Measurements from ENCODE around the gene COQ3.
A peak's percentile ranks its signal among the peaks of the same experiment; 100 is the strongest.
"Not testable (repeated sequence)": the region's sequence is repeated elsewhere in the genome, so short reads cannot be mapped to it uniquely, and the experiment has no call there.

The COQ3 gene

DNA sequence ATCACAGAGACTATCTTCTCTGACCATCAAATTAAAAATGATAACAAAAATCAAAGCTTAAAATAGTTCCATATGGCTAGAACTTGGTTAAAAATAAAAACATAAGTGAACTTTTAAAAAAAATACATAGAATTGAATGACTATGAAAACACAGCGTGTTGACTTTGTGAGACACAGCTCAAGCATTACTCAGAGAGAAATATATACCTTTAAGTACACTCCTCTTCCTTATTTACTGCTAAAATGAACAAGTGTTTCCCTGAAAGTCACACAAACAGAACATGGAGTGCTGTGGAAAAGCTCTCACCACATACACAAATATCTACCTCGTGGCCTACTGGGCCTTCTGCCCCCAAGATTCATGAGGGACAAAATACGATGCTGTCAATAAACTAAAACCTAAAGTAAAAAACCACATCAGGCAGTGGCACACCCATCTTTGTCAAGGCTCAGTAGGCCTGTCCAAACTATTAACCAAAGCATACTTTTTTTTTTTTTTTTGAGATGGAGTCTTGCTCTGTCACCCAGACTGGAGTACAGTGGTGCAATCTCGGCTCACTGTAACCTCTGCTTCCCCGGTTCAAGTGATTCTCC is 52.0 kb downstream of the COQ3 start:
- Histone ChIP-seq H3K27me3 (ENCODE audit: insufficient read depth, low read length) (no peaks in the 10 kb centered on the region), H2BK120ac (ENCODE audit: insufficient read depth, low read length, poor library complexity) (no peak overlapping the region), H3K79me1 (ENCODE audit: low read length) (no peaks in the 10 kb centered on the region), H3K18ac (ENCODE audit: low read length) (no peak overlapping the region), H3K9me3 (ENCODE audit: insufficient read depth, low read depth, low read length) (no peaks in the 10 kb centered on the region), H4K12ac (ENCODE audit: low read depth, low read length) (no peak overlapping the region), H4K91ac (ENCODE audit: low read depth, low read length) (no peak overlapping the region), H3K23ac (ENCODE audit: low read length) (no peak overlapping the region), H3K4me3 (ENCODE audit: low read depth, low read length) (no peak overlapping the region), H2AFZ (ENCODE audit: insufficient read depth, low read length, poor library complexity) (no peak overlapping the region), H3K9ac (ENCODE audit: low read length) (no peak overlapping the region), H3K4ac (ENCODE audit: low read depth, low read length) (no peak overlapping the region), H2BK5ac (ENCODE audit: low read depth, low read length, poor library complexity) (no peak overlapping the region), H2AK5ac (ENCODE audit: low read length) (no peak overlapping the region), H4K8ac (ENCODE audit: low read depth, low read length) (no peak overlapping the region), H2BK12ac (ENCODE audit: low read length) (no peak overlapping the region), H3K36me3 (ENCODE audit: control insufficient read depth in 1 of 2, insufficient read depth in 2 of 2, low read length in 2 of 2) (no peaks in the 10 kb centered on the region), H3K4me1 (ENCODE audit: control insufficient read depth in 1 of 2, insufficient read depth in 2 of 2, low read length in 2 of 2) (no peaks in the 10 kb centered on the region), H3K27ac (ENCODE audit: low read depth, low read length) (no peak overlapping the region), H3K14ac (ENCODE audit: low read length) (no peak overlapping the region), H3K79me2 (ENCODE audit: control insufficient read depth, insufficient read depth, low read length, poor library complexity) (no peaks in the 10 kb centered on the region), H3K4me2 (ENCODE audit: low read length) (no peak overlapping the region)
- no peak for DNase-seq
- no CpG with 5 or more reads among the region's 5 CpGs for WGBS (ENCODE audit: extremely low coverage, insufficient coverage, insufficient read length)

DNA sequence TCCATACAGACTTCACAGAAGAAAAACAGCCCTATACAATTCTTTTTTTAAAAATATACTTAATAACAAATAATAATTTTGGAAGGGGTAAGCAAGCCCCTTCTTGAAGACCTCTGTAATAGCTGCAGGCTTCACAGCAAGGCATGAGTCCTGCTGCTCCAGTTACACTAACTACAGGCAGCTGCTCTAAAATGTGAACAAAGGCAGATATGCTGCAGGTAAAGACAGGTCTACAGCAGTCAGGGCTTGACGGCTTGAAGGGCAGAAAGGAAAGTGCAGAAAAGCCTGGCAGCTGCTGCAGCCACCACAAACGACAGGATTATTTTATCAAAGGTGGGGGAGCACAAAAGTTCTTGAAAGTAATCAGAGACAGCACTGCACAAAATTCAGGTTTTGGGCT is 55.8 kb downstream of the COQ3 start:
- no peaks in the 10 kb centered on the region for H3K9me3 ChIP-seq (ENCODE audit: insufficient read depth, low read depth, low read length)
- H3K27ac ChIP-seq (ENCODE audit: low read depth, low read length): no peak overlapping the region
- no peaks in the 10 kb centered on the region for H3K36me3 ChIP-seq (ENCODE audit: control insufficient read depth in 1 of 2, insufficient read depth in 2 of 2, low read length in 2 of 2)
- no peaks in the 10 kb centered on the region for H3K4me1 ChIP-seq (ENCODE audit: control insufficient read depth in 1 of 2, insufficient read depth in 2 of 2, low read length in 2 of 2)
- no peaks in the 10 kb centered on the region for H3K79me2 ChIP-seq (ENCODE audit: control insufficient read depth, insufficient read depth, low read length, poor library complexity)
- no peak overlapping the region for H3K23ac ChIP-seq (ENCODE audit: low read length)
- H3K4me2 ChIP-seq (ENCODE audit: low read length): no peak overlapping the region
- no peak overlapping the region for H3K4ac ChIP-seq (ENCODE audit: low read depth, low read length)
- H2BK120ac ChIP-seq (ENCODE audit: insufficient read depth, low read length, poor library complexity): no peak overlapping the region
- no peak overlapping the region for H4K12ac ChIP-seq (ENCODE audit: low read depth, low read length)
- no peak overlapping the region for H4K8ac ChIP-seq (ENCODE audit: low read depth, low read length)
- no peaks in the 10 kb centered on the region for H3K27me3 ChIP-seq (ENCODE audit: insufficient read depth, low read length)
- no peak overlapping the region for H2AFZ ChIP-seq (ENCODE audit: insufficient read depth, low read length, poor library complexity)
- no peak overlapping the region for H3K9ac ChIP-seq (ENCODE audit: low read length)
- no CpG with 5 or more reads among the region's 2 CpGs for WGBS (ENCODE audit: extremely low coverage, insufficient coverage, insufficient read length)
- no peak overlapping the region for H2BK5ac ChIP-seq (ENCODE audit: low read depth, low read length, poor library complexity)
- H3K14ac ChIP-seq (ENCODE audit: low read length): no peak overlapping the region
- H2BK12ac ChIP-seq (ENCODE audit: low read length): no peak overlapping the region
- DNase-seq: no peak
- no peak overlapping the region for H3K18ac ChIP-seq (ENCODE audit: low read length)
- no peak overlapping the region for H4K91ac ChIP-seq (ENCODE audit: low read depth, low read length)
- H3K4me3 ChIP-seq (ENCODE audit: low read depth, low read length): no peak overlapping the region
- H2AK5ac ChIP-seq (ENCODE audit: low read length): no peak overlapping the region
- no peaks in the 10 kb centered on the region for H3K79me1 ChIP-seq (ENCODE audit: low read length)

DNA sequence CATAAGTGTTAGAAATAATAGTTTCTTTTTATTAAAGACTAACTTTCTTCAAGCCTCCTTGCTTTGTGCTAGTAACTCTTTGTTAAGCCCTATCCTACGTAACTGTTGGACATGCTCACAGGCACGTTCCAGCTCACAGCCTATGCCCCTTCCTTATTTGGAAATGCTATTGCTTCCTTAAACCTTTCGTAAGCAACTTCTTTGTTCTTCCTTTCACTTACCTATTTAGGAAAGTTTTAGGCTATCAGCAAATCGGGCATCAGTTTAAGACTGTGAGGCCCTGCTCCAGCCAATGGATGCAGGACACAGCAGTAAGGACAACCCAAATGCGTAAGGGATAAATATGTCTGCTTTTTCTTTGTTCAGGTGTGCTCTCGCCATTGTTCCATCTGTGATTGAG is 58.7 kb downstream of the COQ3 start:
- no CpG with 5 or more reads among the region's 6 CpGs for WGBS (ENCODE audit: extremely low coverage, insufficient coverage, insufficient read length)
- not testable (repeated sequence) for H2BK120ac ChIP-seq (ENCODE audit: insufficient read depth, low read length, poor library complexity); H3K79me1 ChIP-seq (ENCODE audit: low read length); H3K79me2 ChIP-seq (ENCODE audit: control insufficient read depth, insufficient read depth, low read length, poor library complexity); H2AFZ ChIP-seq (ENCODE audit: insufficient read depth, low read length, poor library complexity); H4K91ac ChIP-seq (ENCODE audit: low read depth, low read length); H2BK5ac ChIP-seq (ENCODE audit: low read depth, low read length, poor library complexity); H2AK5ac ChIP-seq (ENCODE audit: low read length); H3K18ac ChIP-seq (ENCODE audit: low read length); DNase-seq; H2BK12ac ChIP-seq (ENCODE audit: low read length); H3K36me3 ChIP-seq (ENCODE audit: control insufficient read depth in 1 of 2, insufficient read depth in 2 of 2, low read length in 2 of 2); H3K4me2 ChIP-seq (ENCODE audit: low read length); H3K4me1 ChIP-seq (ENCODE audit: control insufficient read depth in 1 of 2, insufficient read depth in 2 of 2, low read length in 2 of 2); H3K4ac ChIP-seq (ENCODE audit: low read depth, low read length); H3K4me3 ChIP-seq (ENCODE audit: low read depth, low read length); H3K27ac ChIP-seq (ENCODE audit: low read depth, low read length); H3K9ac ChIP-seq (ENCODE audit: low read length); H3K14ac ChIP-seq (ENCODE audit: low read length); H3K23ac ChIP-seq (ENCODE audit: low read length); H3K27me3 ChIP-seq (ENCODE audit: insufficient read depth, low read length); H3K9me3 ChIP-seq (ENCODE audit: insufficient read depth, low read depth, low read length); H4K8ac ChIP-seq (ENCODE audit: low read depth, low read length); H4K12ac ChIP-seq (ENCODE audit: low read depth, low read length)

DNA sequence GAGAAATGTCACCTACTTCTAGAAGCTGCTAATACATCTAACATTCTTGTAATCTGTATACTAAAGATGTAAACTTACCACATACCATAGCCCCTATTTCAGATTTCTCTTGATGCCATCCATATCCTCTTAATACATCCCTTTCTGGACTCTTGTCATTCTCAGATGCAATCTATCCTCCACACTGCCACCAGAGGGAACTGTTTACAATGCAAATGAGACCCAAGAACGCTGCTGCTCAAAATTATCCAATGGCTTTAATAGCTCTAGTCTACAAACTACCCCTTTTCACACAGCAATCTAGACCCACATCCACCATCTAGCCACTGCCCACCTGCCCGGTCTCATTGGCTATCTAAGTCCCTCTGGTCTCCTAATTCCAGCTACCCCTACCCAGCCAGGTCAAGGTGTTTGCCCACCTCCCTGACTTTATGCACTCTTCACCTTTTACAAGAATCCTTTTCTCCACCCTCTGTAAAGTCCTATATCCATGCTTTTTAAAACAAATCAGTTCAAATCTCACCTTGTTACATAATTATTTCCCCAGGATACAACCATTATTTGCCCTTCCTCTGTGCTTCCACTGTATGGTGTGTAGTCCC is 59.4 kb downstream of the COQ3 start:
- Histone ChIP-seq H3K79me2 (ENCODE audit: control insufficient read depth, insufficient read depth, low read length, poor library complexity) (no peaks in the 10 kb centered on the region), H3K36me3 (ENCODE audit: control insufficient read depth in 1 of 2, insufficient read depth in 2 of 2, low read length in 2 of 2) (no peaks in the 10 kb centered on the region), H3K27me3 (ENCODE audit: insufficient read depth, low read length) (no peaks in the 10 kb centered on the region), H4K8ac (ENCODE audit: low read depth, low read length) (no peak overlapping the region), H3K4ac (ENCODE audit: low read depth, low read length) (no peak overlapping the region), H3K23ac (ENCODE audit: low read length) (no peak overlapping the region), H4K91ac (ENCODE audit: low read depth, low read length) (no peak overlapping the region), H4K12ac (ENCODE audit: low read depth, low read length) (no peak overlapping the region), H2AFZ (ENCODE audit: insufficient read depth, low read length, poor library complexity) (no peak overlapping the region), H3K4me1 (ENCODE audit: control insufficient read depth in 1 of 2, insufficient read depth in 2 of 2, low read length in 2 of 2) (no peaks in the 10 kb centered on the region), H3K14ac (ENCODE audit: low read length) (no peak overlapping the region), H2BK120ac (ENCODE audit: insufficient read depth, low read length, poor library complexity) (no peak overlapping the region), H3K9me3 (ENCODE audit: insufficient read depth, low read depth, low read length) (no peaks in the 10 kb centered on the region), H2AK5ac (ENCODE audit: low read length) (no peak overlapping the region), H2BK12ac (ENCODE audit: low read length) (no peak overlapping the region), H3K18ac (ENCODE audit: low read length) (no peak overlapping the region), H2BK5ac (ENCODE audit: low read depth, low read length, poor library complexity) (no peak overlapping the region), H3K79me1 (ENCODE audit: low read length) (no peaks in the 10 kb centered on the region), H3K4me3 (ENCODE audit: low read depth, low read length) (no peak overlapping the region), H3K27ac (ENCODE audit: low read depth, low read length) (no peak overlapping the region), H3K4me2 (ENCODE audit: low read length) (no peak overlapping the region), H3K9ac (ENCODE audit: low read length) (no peak overlapping the region)
- peak in 1 of 2 donors; percentile 70 for DNase-seq
- WGBS (ENCODE audit: extremely low coverage, insufficient coverage, insufficient read length): no CpG with 5 or more reads among the region's 2 CpGs
